IgD-negative memory B cell (primary cell): ENCODE results near the gene HOXB5. TPM values are rescaled to one million over a fixed set of nuclear protein-coding genes. Genes with fewer than 3 reads are reported as not detected.

Experiments
- H3K27ac Mint-ChIP-seq, 3 donors: one replicate each; pipeline ENCODE4 v1.8.0; 2020 to 2022; ENCODE audit warnings: mild to moderate bottlenecking in 3 of 3, mixed read lengths in 3 of 3, moderate library complexity in 1 of 3
- H3K27me3 Mint-ChIP-seq: one replicate; pipeline ENCODE4 v1.8.0; 2021; ENCODE audit warnings: mixed read lengths
- H3K36me3 Mint-ChIP-seq: one replicate; pipeline ENCODE4 v1.8.0; 2020; ENCODE audit warnings: mild to moderate bottlenecking, mixed read lengths
- H3K4me1 Mint-ChIP-seq, 3 donors: one replicate each; pipeline ENCODE4 v1.8.0; 2020 to 2022; ENCODE audit warnings: mixed read lengths in 3 of 3, mild to moderate bottlenecking in 1 of 3
- H3K4me3 Mint-ChIP-seq, 4 donors: one replicate each; pipeline ENCODE4 v1.8.0; 2020 to 2022; ENCODE audit warnings: mild to moderate bottlenecking in 4 of 4, mixed read lengths in 4 of 4, moderate library complexity in 3 of 4
- H3K9me3 Mint-ChIP-seq, 3 donors: one replicate each; pipeline ENCODE4 v1.8.0; 2020 to 2021; ENCODE audit warnings: mixed read lengths in 3 of 3, mild to moderate bottlenecking in 1 of 3
- polyA plus RNA-seq: library from polyadenylated mRNA; unstranded; fragments of 300-500 nt; fragmentation: Illumina TruSeq; gene quantifications from one replicate; pipeline ENCODE4 v1.2.3, GENCODE V29; 2021

The HOXB5 gene
- polyA plus RNA-seq, 1 donor from 2014 or later, result not detected

GRCh38 chr17:48566717-48567116 is 26.9 kb downstream of the HOXB5 start:
- peaks cover 0 to 1% (median 0%) of the 10 kb centered on the region in 3 donors for H3K9me3 Mint-ChIP-seq
- peaks cover 11% of the 10 kb centered on the region for H3K27me3 Mint-ChIP-seq
- H3K4me3 Mint-ChIP-seq, result no peak overlapping the region

GRCh38 chr17:48565925-48566710 is 27.5 kb downstream of the HOXB5 start:
- H3K9me3 Mint-ChIP-seq, result peaks cover 0 to 1% (median 0%) of the 10 kb centered on the region in 3 donors
- H3K27ac Mint-ChIP-seq, result no peak overlapping the region
- H3K36me3 Mint-ChIP-seq, result peaks cover 2% of the 10 kb centered on the region
- H3K4me3 Mint-ChIP-seq, result no peak overlapping the region
- H3K4me1 Mint-ChIP-seq, result no peaks in the 10 kb centered on the region
- peaks cover 11% of the 10 kb centered on the region for H3K27me3 Mint-ChIP-seq

More at GRCh38 chr17:48566717-48567116, 26.9 kb downstream of the HOXB5 start:
- Mint-ChIP-seq H3K36me3 (peaks cover 2% of the 10 kb centered on the region), H3K27ac (no peak overlapping the region), H3K4me1 (no peaks in the 10 kb centered on the region)

- Mint-ChIP-seq H3K36me3 (peaks cover 2% of the 10 kb centered on the region), H3K4me1 (no peaks in the 10 kb centered on the region), H3K9me3 (peaks cover 0 to 1% (median 0%) of the 10 kb centered on the region in 3 donors), H3K27ac (no peak overlapping the region), H3K27me3 (peaks cover 8% of the 10 kb centered on the region), H3K4me3 (no peak overlapping the region)
These were observed 28.5 kb downstream of the HOXB5 start for GRCh38 chr17:48565022-48565554.

GRCh38 chr17:48564188-48565021 is 29.2 kb downstream of the HOXB5 start:
- Mint-ChIP-seq H3K4me3 (no peak overlapping the region), H3K36me3 (peaks cover 2% of the 10 kb centered on the region), H3K27ac (no peak overlapping the region), H3K27me3 (peaks cover 8% of the 10 kb centered on the region), H3K4me1 (no peaks in the 10 kb centered on the region), H3K9me3 (peaks cover 0 to 1% (median 0%) of the 10 kb centered on the region in 3 donors)

GRCh38 chr17:48563867-48564187 is 29.8 kb downstream of the HOXB5 start:
- Mint-ChIP-seq H3K27ac (no peak overlapping the region), H3K36me3 (no peaks in the 10 kb centered on the region), H3K9me3 (no peaks in the 10 kb centered on the region), H3K27me3 (peaks cover 8% of the 10 kb centered on the region), H3K4me3 (no peak overlapping the region), H3K4me1 (no peaks in the 10 kb centered on the region)

- Mint-ChIP-seq H3K4me3 (no peak overlapping the region), H3K4me1 (no peaks in the 10 kb centered on the region), H3K36me3 (no peaks in the 10 kb centered on the region)
These were observed 30.2 kb downstream of the HOXB5 start for GRCh38 chr17:48563385-48563838.

GRCh38 chr17:48562934-48563333 is 30.6 kb downstream of the HOXB5 start:
- H3K4me1 Mint-ChIP-seq, result no peaks in the 10 kb centered on the region
- no peaks in the 10 kb centered on the region for H3K9me3 Mint-ChIP-seq
- peak overlapping the region in 1 of 3 donors; percentile 49 for H3K27ac Mint-ChIP-seq
- peaks cover 14% of the 10 kb centered on the region for H3K27me3 Mint-ChIP-seq
- H3K4me3 Mint-ChIP-seq, result no peak overlapping the region
- no peaks in the 10 kb centered on the region for H3K36me3 Mint-ChIP-seq

More at GRCh38 chr17:48563385-48563838, 30.2 kb downstream of the HOXB5 start:
- Mint-ChIP-seq H3K9me3 (no peaks in the 10 kb centered on the region), H3K27ac (peak overlapping the region in 1 of 3 donors; percentile 49), H3K27me3 (peaks cover 11% of the 10 kb centered on the region)

- Mint-ChIP-seq H3K4me3 (no peak overlapping the region), H3K4me1 (no peaks in the 10 kb centered on the region), H3K36me3 (no peaks in the 10 kb centered on the region), H3K27ac (no peak overlapping the region), H3K27me3 (peaks cover 15% of the 10 kb centered on the region), H3K9me3 (no peaks in the 10 kb centered on the region)
These were observed 31.4 kb downstream of the HOXB5 start for GRCh38 chr17:48561884-48562810.

GRCh38 chr17:48559840-48560817 is 33.5 kb downstream of the HOXB5 start:
- peaks cover 17% of the 10 kb centered on the region for H3K27me3 Mint-ChIP-seq
- H3K9me3 Mint-ChIP-seq, result no peaks in the 10 kb centered on the region
- H3K36me3 Mint-ChIP-seq, result no peaks in the 10 kb centered on the region
- no peak overlapping the region for H3K4me3 Mint-ChIP-seq
- peaks cover 0 to 2% (median 1%) of the 10 kb centered on the region in 3 donors for H3K4me1 Mint-ChIP-seq
- no peak overlapping the region for H3K27ac Mint-ChIP-seq

- H3K4me3 Mint-ChIP-seq, result no peak overlapping the region
- peaks cover 17% of the 10 kb centered on the region for H3K27me3 Mint-ChIP-seq
- no peaks in the 10 kb centered on the region for H3K36me3 Mint-ChIP-seq
- H3K9me3 Mint-ChIP-seq, result no peaks in the 10 kb centered on the region
- no peak overlapping the region for H3K27ac Mint-ChIP-seq
- H3K4me1 Mint-ChIP-seq, result peaks cover 0 to 2% (median 1%) of the 10 kb centered on the region in 3 donors
These were observed 34.3 kb downstream of the HOXB5 start for GRCh38 chr17:48559122-48559839.

GRCh38 chr17:48558831-48559121 is 34.8 kb downstream of the HOXB5 start:
- no peaks in the 10 kb centered on the region for H3K9me3 Mint-ChIP-seq
- peaks cover 17% of the 10 kb centered on the region for H3K27me3 Mint-ChIP-seq
- H3K36me3 Mint-ChIP-seq, result no peaks in the 10 kb centered on the region
- peaks cover 0 to 2% (median 1%) of the 10 kb centered on the region in 3 donors for H3K4me1 Mint-ChIP-seq
- no peak overlapping the region for H3K4me3 Mint-ChIP-seq
- H3K27ac Mint-ChIP-seq, result no peak overlapping the region

- peaks cover 0 to 2% (median 1%) of the 10 kb centered on the region in 3 donors for H3K4me1 Mint-ChIP-seq
- no peaks in the 10 kb centered on the region for H3K36me3 Mint-ChIP-seq
- H3K27me3 Mint-ChIP-seq, result peaks cover 19% of the 10 kb centered on the region
- H3K9me3 Mint-ChIP-seq, result no peaks in the 10 kb centered on the region
- no peak overlapping the region for H3K27ac Mint-ChIP-seq
- peak overlapping the region in 1 of 4 donors; percentile 12 for H3K4me3 Mint-ChIP-seq
These were observed 35.3 kb downstream of the HOXB5 start for GRCh38 chr17:48558057-48558830.
